SK-N-SH (cell line): ENCODE data around the gene AWAT1. TPM values are rescaled to one million over a fixed set of nuclear protein-coding genes. Genes with fewer than 3 reads are reported as not detected.

Experiments
- CTCF ChIA-PET: fragments of 300-600, 350-600 bp; formaldehyde crosslinking; extraction: SDS; loops from one replicate; lab custom pipeline; 2021; lab: Yijun Ruan, JAX
- POLR2A ChIA-PET: fragments of 350-600 bp; sonication (Branson Sonifier 250); formaldehyde crosslinking; extraction: SDS; loops from one replicate; lab custom pipeline; 2020; ENCODE audit warnings: antibody characterized with exemption, inconsistent platforms; lab: Yijun Ruan, JAX
- DNase-seq: peaks from one replicate; pipeline ENCODE4 v3.0.0; 2012
- H2AFZ ChIP-seq: fragments of 200-600 bp; sonication (generic); 2 replicates; pipeline ENCODE4 v1.8.1; 2016; ENCODE audit warnings: antibody characterized with exemption, mild to moderate bottlenecking, low read depth
- H3F3A ChIP-seq: fragments of 200-600 bp; sonication (generic); replicated peaks from 2 replicates; pipeline ENCODE3; 2016; ENCODE audit warnings: antibody characterized with exemption, mild to moderate bottlenecking; ENCODE audit not compliant: insufficient read depth
- H3K27ac ChIP-seq, 2 experiments: fragments of 200-500 bp in 1 of 2; fragments of 200-600 bp in 1 of 2; sonication (Bioruptor generic) in 1 of 2; sonication (generic), shearing (Covaris generic) in 1 of 2; 2 replicates each; pipeline versions ENCODE4 v1.5.1 to v1.6.1; 2014 to 2016; ENCODE audit warnings: low read depth in 2 of 2, inconsistent platforms in 1 of 2, low read length in 1 of 2, mild to moderate bottlenecking in 1 of 2, mixed read lengths in 1 of 2
- H3K27me3 ChIP-seq: fragments of 200-600 bp; sonication (generic), shearing (Covaris generic); 2 replicates; pipeline ENCODE4 v1.6.1; 2016; ENCODE audit warnings: mixed run types; ENCODE audit not compliant: insufficient read depth
- H3K36me3 ChIP-seq, 2 experiments: fragments of 200-500 bp in 1 of 2; fragments of 200-600 bp in 1 of 2; sonication (Bioruptor generic) in 1 of 2; sonication (generic) in 1 of 2; replicated peaks in 1 of 2; 2 replicates each; pipeline versions ENCODE3 to v1.5.1; 2014 to 2016; ENCODE audit warnings: low read length in 1 of 2, mild to moderate bottlenecking in 1 of 2; ENCODE audit not compliant: insufficient read depth in 2 of 2, control insufficient read depth in 1 of 2
- H3K4me1 ChIP-seq, 2 experiments: fragments of 200-500 bp in 1 of 2; fragments of 200-600 bp in 1 of 2; sonication (Bioruptor generic) in 1 of 2; sonication (generic), shearing (Covaris generic) in 1 of 2; 2 replicates each; pipeline versions ENCODE4 v1.5.1 to v1.6.1; 2014 to 2016; ENCODE audit warnings: low read depth in 1 of 2, low read length in 1 of 2, mixed run types in 1 of 2; ENCODE audit not compliant: insufficient read depth in 2 of 2, control insufficient read depth in 1 of 2
- H3K4me2 ChIP-seq: fragments of 200-600 bp; sonication (generic), shearing (Covaris generic); 2 replicates; pipeline ENCODE4 v1.6.1; 2017; ENCODE audit warnings: mixed run types
- H3K4me3 ChIP-seq, 2 experiments: fragments of 200-500 bp in 1 of 2; fragments of 200-600 bp in 1 of 2; sonication (Bioruptor generic) in 1 of 2; sonication (generic), shearing (Covaris generic) in 1 of 2; 2 replicates each; pipeline versions ENCODE4 v1.5.1 to v1.8.1; 2014 to 2016; ENCODE audit warnings: low read depth in 2 of 2, inconsistent platforms in 1 of 2, low read length in 1 of 2, mild to moderate bottlenecking in 1 of 2, mixed read lengths in 1 of 2, moderate library complexity in 1 of 2
- H3K79me2 ChIP-seq: fragments of 200-600 bp; sonication (generic); 2 replicates; pipeline ENCODE4 v1.8.1; 2017; ENCODE audit warnings: mild to moderate bottlenecking; ENCODE audit not compliant: insufficient read depth
- H3K9ac ChIP-seq: fragments of 200-600 bp; sonication (generic); 2 replicates; pipeline ENCODE4 v1.6.1; 2017; ENCODE audit warnings: mixed run types
- H3K9me2 ChIP-seq: fragments of 200-600 bp; sonication (generic); 2 replicates; pipeline ENCODE4 v1.6.1; 2017; ENCODE audit warnings: mixed run types
- H3K9me3 ChIP-seq: fragments of 200-600 bp; sonication (generic); 2 replicates; pipeline ENCODE4 v1.6.1; 2017; ENCODE audit warnings: mixed run types, mild to moderate bottlenecking, moderate library complexity
- H4K20me1 ChIP-seq: fragments of 200-600 bp; sonication (generic); 2 replicates; pipeline ENCODE4 v1.6.1; 2017; ENCODE audit warnings: mild to moderate bottlenecking, mixed run types; ENCODE audit not compliant: insufficient read depth
- CHD2 ChIP-seq: fragments of 150-350 bp; IDR thresholded peaks from 2 replicates; pipeline ENCODE4 v1.6.1; 2018; ENCODE audit warnings: low read length; ENCODE audit not compliant: partially characterized antibody
- CTCF ChIP-seq: fragments of 200-600 bp; sonication (generic); IDR thresholded peaks from 2 replicates; pipeline ENCODE4 v1.6.1; 2017; ENCODE audit warnings: antibody characterized with exemption, mild to moderate bottlenecking, moderate library complexity
- FOXM1 ChIP-seq: IDR thresholded peaks from 2 replicates; pipeline ENCODE4 v1.4.0; 2012; ENCODE audit warnings: low read depth, mild to moderate bottlenecking
- MXI1 ChIP-seq: IDR thresholded peaks from 2 replicates; pipeline ENCODE4 v1.6.1; 2012; ENCODE audit warnings: mild to moderate bottlenecking, low read depth, low read length, improper control_type of control experiment
- NFIC ChIP-seq: IDR thresholded peaks from 2 replicates; pipeline ENCODE4 v1.4.0; 2012; ENCODE audit warnings: borderline replicate concordance
- POLR2AphosphoS5 ChIP-seq: IDR thresholded peaks from 2 replicates; pipeline ENCODE4 v1.6.1; 2012; ENCODE audit warnings: low read depth, low read length
- RAD21 ChIP-seq: IDR thresholded peaks from 2 replicates; pipeline ENCODE4 v1.6.1; 2012; ENCODE audit warnings: mild to moderate bottlenecking, low read length
- REST ChIP-seq: IDR thresholded peaks from 2 replicates; pipeline ENCODE4 v1.6.1; 2012; ENCODE audit warnings: mild to moderate bottlenecking, low read depth, low read length, moderate library complexity
- RFX5 ChIP-seq: IDR thresholded peaks from 2 replicates; pipeline ENCODE4 v1.6.1; 2012; ENCODE audit warnings: mild to moderate bottlenecking, improper control_type of control experiment, low read length
- SIN3A ChIP-seq: IDR thresholded peaks from 2 replicates; pipeline ENCODE4 v1.6.1; 2012; ENCODE audit warnings: low read depth, mild to moderate bottlenecking, low read length, moderate library complexity, borderline replicate concordance
- USF2 ChIP-seq: fragments of 150-350 bp; IDR thresholded peaks from 2 replicates; pipeline ENCODE4 v1.6.1; 2017; ENCODE audit warnings: antibody characterized with exemption, low read length, low read depth, borderline replicate concordance
- WGBS: methylation state at CpG from one replicate; pipeline ENCODE4 v1.1.6; 2017; ENCODE audit warnings: low lambda C conversion rate; 5-methylcytosine and 5-hydroxymethylcytosine counted together
- polyA plus RNA-seq, 3 experiments: library from polyadenylated mRNA; depleted of rRNA; stranded (reverse); fragments of >200 nt; gene quantifications; 2 replicates each; pipeline ENCODE4 v1.2.3, GENCODE V29; 2012
- TF ChIP-seq, protein P1 (sequence below): fragments of 150-350 bp; IDR thresholded peaks from 2 replicates; pipeline ENCODE4 v1.6.1; 2016; ENCODE audit warnings: mild to moderate bottlenecking, low read depth, low read length

The AWAT1 gene
- polyA plus RNA-seq, 1 of the 3 experiments (the other 2 are of a cell fraction), result not detected

- Histone ChIP-seq H4K20me1 (no peaks in the 10 kb centered on the region), H3K4me2 (no peak overlapping the region), H3K9me3 (no peaks in the 10 kb centered on the region), H3F3A (no peaks in the 10 kb centered on the region), H3K27me3 (no peaks in the 10 kb centered on the region), H3K9ac (no peak overlapping the region), H3K4me1 (no peaks in the 10 kb centered on the region), H3K36me3 (no peaks in the 10 kb centered on the region), H3K79me2 (no peaks in the 10 kb centered on the region), H3K4me3 (no peak overlapping the region), H3K9me2 (no peaks in the 10 kb centered on the region), H3K27ac (no peak overlapping the region), H2AFZ (no peak overlapping the region)
- ChIA-PET POLR2A (no interaction called here), CTCF (no interaction called here)
- no peak for DNase-seq
- TF ChIP-seq FOXM1 (no peak), REST (peak; percentile 90)
- 44% methylated on average over 3 of the region's 3 CpGs for WGBS
These were observed 30.3 kb downstream of the AWAT1 start for GRCh38 chrX:70264784-70265183.

GRCh38 chrX:70268034-70268433 is 33.6 kb downstream of the AWAT1 start, which contains the start of gene ARR3:
Gene ARR3, plus strand, starts transcription at chrX:70268334. Its CDS starts 1,052 bp downstream, at chrX:70269386.
- Histone ChIP-seq H3K79me2 (no peaks in the 10 kb centered on the region), H4K20me1 (no peaks in the 10 kb centered on the region), H3F3A (no peaks in the 10 kb centered on the region), H2AFZ (no peak within 1 kb of the TSS), H3K4me3 (no peak within 1 kb of the TSS), H3K27me3 (no peaks in the 10 kb centered on the region), H3K9ac (no peak within 1 kb of the TSS), H3K4me1 (no peaks in the 10 kb centered on the region), H3K36me3 (no peaks in the 10 kb centered on the region), H3K4me2 (no peak within 1 kb of the TSS), H3K27ac (no peak within 1 kb of the TSS), H3K9me2 (no peaks in the 10 kb centered on the region), H3K9me3 (no peaks in the 10 kb centered on the region)
- CTCF ChIA-PET, result no interaction called here
- no peak for DNase-seq
- TF ChIP-seq CTCF, result no peak
- TF ChIP-seq RAD21, result no peak
- TF ChIP-seq CHD2, result no peak
- no peak for TF ChIP-seq USF2
- TF ChIP-seq, protein P1, sequence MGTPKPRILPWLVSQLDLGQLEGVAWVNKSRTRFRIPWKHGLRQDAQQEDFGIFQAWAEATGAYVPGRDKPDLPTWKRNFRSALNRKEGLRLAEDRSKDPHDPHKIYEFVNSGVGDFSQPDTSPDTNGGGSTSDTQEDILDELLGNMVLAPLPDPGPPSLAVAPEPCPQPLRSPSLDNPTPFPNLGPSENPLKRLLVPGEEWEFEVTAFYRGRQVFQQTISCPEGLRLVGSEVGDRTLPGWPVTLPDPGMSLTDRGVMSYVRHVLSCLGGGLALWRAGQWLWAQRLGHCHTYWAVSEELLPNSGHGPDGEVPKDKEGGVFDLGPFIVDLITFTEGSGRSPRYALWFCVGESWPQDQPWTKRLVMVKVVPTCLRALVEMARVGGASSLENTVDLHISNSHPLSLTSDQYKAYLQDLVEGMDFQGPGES, result no peak
- no peak for TF ChIP-seq RFX5
- TF ChIP-seq NFIC, result no peak
- no peak for TF ChIP-seq FOXM1
- no peak for TF ChIP-seq MXI1
- TF ChIP-seq POLR2AphosphoS5, result no peak
- no peak for TF ChIP-seq SIN3A
- POLR2A ChIA-PET, result no interaction called here
